Panc1 (cell line): ENCODE measurements around the gene PACSIN1. TPM values are rescaled to one million over a fixed set of nuclear protein-coding genes. Genes with fewer than 3 reads are reported as not detected.

ENCODE experiments used
- ATAC-seq: fragments of 200-7000 bp; cut with Tn5 transposase; 2 replicates; pipeline ENCODE4 v1.9.1; 2020; ENCODE audit warnings: mild to moderate bottlenecking, moderate library complexity
- BruUV-seq: library from RNA; stranded (reverse); fragments of 400-500 nt; replicated peaks from 2 replicates; lab custom pipeline; 2021; lab: Mats Ljungman, UMichigan
- CTCF ChIA-PET: fragments of 300-600 bp; sonication (Branson Sonifier 250); formaldehyde crosslinking; loops from one replicate; lab custom pipeline; 2022; ENCODE audit warnings: antibody characterized with exemption; lab: Charles Lee
- POLR2A ChIA-PET: fragments of 300-600 bp; sonication (Branson Sonifier 250); formaldehyde crosslinking; loops from one replicate; lab custom pipeline; 2022; ENCODE audit warnings: antibody characterized with exemption; lab: Charles Lee
- DNase-seq: peaks from one replicate; pipeline ENCODE4 v3.0.0-alpha.2; 2010; ENCODE audit warnings: low read depth, low spot score
- H3K27ac ChIP-seq: 2 replicates; pipeline ENCODE4 v1.5.1; 2011; ENCODE audit warnings: mild to moderate bottlenecking, low read length, inconsistent platforms
- H3K27me3 ChIP-seq: fragments of 200-500 bp; sonication (Bioruptor generic); 2 replicates; pipeline ENCODE4 v1.6.0; 2014; ENCODE audit warnings: low read length, inconsistent platforms; ENCODE audit not compliant: control insufficient read depth, insufficient read depth
- H3K36me3 ChIP-seq: fragments of 200-500 bp; sonication (Bioruptor generic); 2 replicates; pipeline ENCODE4 v1.5.1; 2014; ENCODE audit warnings: inconsistent platforms, mild to moderate bottlenecking, low read length, moderate library complexity; ENCODE audit not compliant: control insufficient read depth, insufficient read depth
- H3K4me1 ChIP-seq: 2 replicates; pipeline ENCODE4 v1.5.1; 2011; ENCODE audit warnings: inconsistent platforms, mild to moderate bottlenecking, low read length, moderate library complexity; ENCODE audit not compliant: control insufficient read depth, insufficient read depth
- H3K4me3 ChIP-seq, 2 experiments: 2 replicates each; pipeline ENCODE4 v1.5.1; 2011 to 2012; ENCODE audit warnings: low read depth in 2 of 2, low read length in 2 of 2, mild to moderate bottlenecking in 2 of 2, inconsistent platforms in 1 of 2, moderate library complexity in 1 of 2
- H3K9me3 ChIP-seq: fragments of 200-500 bp; sonication (Bioruptor generic); 2 replicates; pipeline ENCODE4 v1.5.1; 2014; ENCODE audit warnings: low read depth, mild to moderate bottlenecking, inconsistent platforms, low read length, moderate library complexity; ENCODE audit not compliant: control insufficient read depth, insufficient read depth
- CTCF ChIP-seq: fragments of 450-650 bp; IDR thresholded peaks from 2 replicates; pipeline ENCODE4 v1.5.1; 2017; ENCODE audit warnings: mild to moderate bottlenecking
- POLR2AphosphoS5 ChIP-seq: IDR thresholded peaks from 2 replicates; pipeline ENCODE4 v1.6.1; 2012; ENCODE audit warnings: mild to moderate bottlenecking, low read depth, low read length, moderate library complexity
- REST ChIP-seq, 2 experiments: IDR thresholded peaks; 2 replicates each; pipeline ENCODE4 v1.6.1; 2011 to 2012; ENCODE audit warnings: low read depth in 2 of 2, control low read depth in 1 of 2, low read length in 1 of 2, mild to moderate bottlenecking in 1 of 2, moderate library complexity in 1 of 2; ENCODE audit not compliant: insufficient read depth in 1 of 2
- SIN3A ChIP-seq: IDR thresholded peaks from 2 replicates; pipeline ENCODE4 v1.6.1; 2012; ENCODE audit warnings: low read depth, mild to moderate bottlenecking, low read length, moderate library complexity, borderline replicate concordance; ENCODE audit not compliant: insufficient read depth
- TCF7L2 ChIP-seq: IDR thresholded peaks from 2 replicates; pipeline ENCODE4 v1.6.1; 2011; ENCODE audit warnings: mild to moderate bottlenecking, low read depth, low read length, inconsistent platforms
- in situ Hi-C: cut with HindIII; loops from 2 replicates; pipeline ENCODE4 v1.10.0; 2016; ENCODE audit warnings: low sequenced_read_pairs, low pct_unique_long_range_greater_than_20kb
- intact Hi-C: fragments of 100-400 bp; cut with micrococcal nuclease; formaldehyde crosslinking; loops from one replicate; pipeline ENCODE4 v1.10.0; 2022; ENCODE audit not compliant: unreplicated experiment
- total RNA-seq: library from RNA; stranded (reverse); gene quantifications from one replicate; pipeline ENCODE4 v1.2.1, GENCODE V29; 2021; ENCODE audit not compliant: unreplicated experiment

Gene PACSIN1
- total RNA-seq, 1 experiment from 2014 or later: 0.18 TPM

- in situ Hi-C loops (no loop called here), intact Hi-C loops (no loop called here)
- Histone ChIP-seq H3K9me3 (no peaks in the 10 kb centered on the region), H3K4me1 (no peaks in the 10 kb centered on the region), H3K27me3 (no peaks in the 10 kb centered on the region), H3K27ac (no peak overlapping the region), H3K36me3 (no peaks in the 10 kb centered on the region), H3K4me3 (no peak overlapping the region)
- TF ChIP-seq REST (IDR thresholded peaks at IDR 0.05; ENCODE audit: insufficient read depth in 1 of 2, low read depth in 2 of 2, low read length in 1 of 2): no peak
- no peak for TF ChIP-seq CTCF
- TF ChIP-seq TCF7L2: no peak
- no peak for TF ChIP-seq POLR2AphosphoS5
- no peak for TF ChIP-seq SIN3A
- ATAC-seq: no peak
- ChIA-PET CTCF (no interaction called here), POLR2A (no interaction called here)
- BruUV-seq: no TSS peak
- no peak for DNase-seq
Observed at GRCh38 chr6:34490390-34491090, 24.7 kb downstream of the PACSIN1 start.

- ChIA-PET POLR2A (no interaction called here), CTCF (no interaction called here)
- Histone ChIP-seq H3K27ac (no peak overlapping the region), H3K4me1 (no peaks in the 10 kb centered on the region), H3K27me3 (no peaks in the 10 kb centered on the region), H3K9me3 (no peaks in the 10 kb centered on the region), H3K4me3 (no peak overlapping the region), H3K36me3 (no peaks in the 10 kb centered on the region)
- ATAC-seq: no peak
- no TSS peak for BruUV-seq
- in situ Hi-C loops: no loop called here
- TF ChIP-seq CTCF: no peak
- no peak for TF ChIP-seq POLR2AphosphoS5
- no peak for TF ChIP-seq TCF7L2
- TF ChIP-seq REST (IDR thresholded peaks at IDR 0.05; ENCODE audit: insufficient read depth in 1 of 2, low read depth in 2 of 2, low read length in 1 of 2): no peak
- no peak for TF ChIP-seq SIN3A
- intact Hi-C loops: no loop called here
- no peak for DNase-seq
Observed at GRCh38 chr6:34491091-34491430, 25.2 kb downstream of the PACSIN1 start.
